ENCODE measurements around the gene DSG3. TPM values are rescaled to one million over a fixed set of nuclear protein-coding genes. Genes with fewer than 3 reads are reported as not detected.

DSG3 gene
- total RNA-seq, 1 donor from 2014 or later: not detected

DNA sequence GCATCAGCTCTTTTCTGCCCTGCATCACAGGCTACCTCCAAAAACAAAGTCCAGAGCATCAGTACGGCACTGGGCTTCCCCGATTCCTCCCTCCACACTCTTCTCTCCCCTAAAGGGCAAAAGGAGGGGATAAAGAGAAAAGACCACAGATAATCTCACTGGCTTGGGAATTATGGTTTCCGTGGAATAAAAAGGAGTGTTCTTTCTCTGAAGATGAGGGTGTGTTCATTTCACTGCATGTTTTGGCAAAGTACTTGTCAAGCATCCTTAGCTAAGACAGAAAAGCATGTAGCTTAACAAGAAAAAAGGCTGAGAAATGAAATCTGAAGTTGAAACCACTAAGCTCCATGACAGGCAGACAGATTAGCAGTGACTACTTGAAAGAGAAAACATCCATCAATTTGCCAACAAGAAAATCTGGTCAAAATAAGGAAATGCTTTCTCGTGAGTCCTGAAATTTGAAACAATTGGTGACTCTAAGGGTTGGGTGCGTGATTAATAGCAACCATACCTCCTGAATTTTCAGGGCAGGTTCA, 20.6 kb upstream of the DSG3 start:
- Histone ChIP-seq H3K4me3 (no peak overlapping the region), H3K36me3 (no peaks in the 10 kb centered on the region), H3K9me3 (no peaks in the 10 kb centered on the region), H3K27me3 (no peaks in the 10 kb centered on the region), H3K27ac (no peak overlapping the region), H3K4me1 (no peaks in the 10 kb centered on the region)
- TF ChIP-seq CTCF (IDR thresholded peaks at IDR 0.05): no peak
- DNase-seq (ENCODE audit: low spot score in 2 of 2): no peak
- intact Hi-C loops (cut with DNase I): no loop called here

DNA sequence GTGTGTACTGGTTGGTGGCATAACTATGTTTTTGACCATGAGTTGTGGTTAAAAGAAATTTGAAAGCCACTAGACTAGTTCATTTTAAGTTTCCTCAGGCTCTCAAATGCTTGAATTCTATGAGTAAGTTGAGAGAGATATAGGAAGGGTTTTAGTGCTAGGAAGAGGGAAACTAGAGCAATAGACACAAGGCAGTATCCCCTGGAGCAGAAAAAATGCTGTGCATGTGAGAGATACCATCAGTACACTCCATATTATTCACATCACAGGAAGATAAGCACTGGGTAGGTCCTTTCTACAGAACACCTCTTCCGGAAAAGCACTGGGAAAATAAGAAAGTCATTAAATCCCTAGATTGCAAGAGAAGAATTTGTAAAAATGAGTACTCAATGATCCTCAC, 19.3 kb upstream of the DSG3 start:
- Histone ChIP-seq H3K36me3 (no peaks in the 10 kb centered on the region), H3K27ac (no peak overlapping the region), H3K4me3 (no peak overlapping the region), H3K4me1 (no peaks in the 10 kb centered on the region), H3K9me3 (no peaks in the 10 kb centered on the region), H3K27me3 (no peaks in the 10 kb centered on the region)
- no peak for TF ChIP-seq CTCF (IDR thresholded peaks at IDR 0.05)
- DNase-seq (ENCODE audit: low spot score in 2 of 2): no peak
- intact Hi-C loops (cut with DNase I): no loop called here

DNA sequence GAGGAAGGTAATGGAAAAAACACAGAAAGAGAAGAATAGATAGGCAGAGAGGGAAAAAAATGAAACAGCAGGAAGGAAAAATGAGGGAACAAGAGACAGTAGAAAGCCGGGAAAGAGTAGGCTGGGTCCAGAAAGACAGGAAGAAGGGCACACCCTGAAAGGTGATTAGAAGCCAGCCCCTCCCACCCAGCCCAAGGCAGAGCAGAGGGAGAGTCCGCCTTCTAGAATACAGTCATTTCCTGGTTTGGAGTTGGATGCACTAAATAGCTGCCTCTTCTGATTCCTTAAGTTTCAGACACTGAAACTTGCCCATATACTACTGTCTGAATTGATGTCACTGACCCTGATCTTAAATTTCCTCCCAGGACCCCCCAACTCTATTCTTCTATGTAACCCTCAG, 17.9 kb upstream of the DSG3 start:
- H3K4me1 ChIP-seq: no peaks in the 10 kb centered on the region
- no peak overlapping the region for H3K27ac ChIP-seq
- no peak overlapping the region for H3K4me3 ChIP-seq
- H3K27me3 ChIP-seq: no peaks in the 10 kb centered on the region
- intact Hi-C loops (cut with DNase I): no loop called here
- H3K9me3 ChIP-seq: no peaks in the 10 kb centered on the region
- no peak for DNase-seq (ENCODE audit: low spot score in 2 of 2)
- no peaks in the 10 kb centered on the region for H3K36me3 ChIP-seq
- TF ChIP-seq CTCF (IDR thresholded peaks at IDR 0.05): no peak

GRCh38 chr18:31430072-31430471, 17.5 kb upstream of the DSG3 start:
- no peaks in the 10 kb centered on the region for H3K36me3 ChIP-seq
- H3K27ac ChIP-seq: no peak overlapping the region
- DNase-seq (ENCODE audit: low spot score in 2 of 2): no peak
- H3K9me3 ChIP-seq: no peaks in the 10 kb centered on the region
- H3K4me3 ChIP-seq: no peak overlapping the region
- no peaks in the 10 kb centered on the region for H3K27me3 ChIP-seq
- TF ChIP-seq CTCF (IDR thresholded peaks at IDR 0.05): no peak
- no peaks in the 10 kb centered on the region for H3K4me1 ChIP-seq
- intact Hi-C loops (cut with DNase I): no loop called here

GRCh38 chr18:31430554-31430953, 17.0 kb upstream of the DSG3 start:
- H3K9me3 ChIP-seq: no peaks in the 10 kb centered on the region
- no peak for DNase-seq (ENCODE audit: low spot score in 2 of 2)
- H3K4me1 ChIP-seq: no peaks in the 10 kb centered on the region
- H3K27me3 ChIP-seq: no peaks in the 10 kb centered on the region
- H3K36me3 ChIP-seq: no peaks in the 10 kb centered on the region
- H3K27ac ChIP-seq: no peak overlapping the region
- no peak overlapping the region for H3K4me3 ChIP-seq
- no peak for TF ChIP-seq CTCF (IDR thresholded peaks at IDR 0.05)
- intact Hi-C loops (cut with DNase I): no loop called here

DNA sequence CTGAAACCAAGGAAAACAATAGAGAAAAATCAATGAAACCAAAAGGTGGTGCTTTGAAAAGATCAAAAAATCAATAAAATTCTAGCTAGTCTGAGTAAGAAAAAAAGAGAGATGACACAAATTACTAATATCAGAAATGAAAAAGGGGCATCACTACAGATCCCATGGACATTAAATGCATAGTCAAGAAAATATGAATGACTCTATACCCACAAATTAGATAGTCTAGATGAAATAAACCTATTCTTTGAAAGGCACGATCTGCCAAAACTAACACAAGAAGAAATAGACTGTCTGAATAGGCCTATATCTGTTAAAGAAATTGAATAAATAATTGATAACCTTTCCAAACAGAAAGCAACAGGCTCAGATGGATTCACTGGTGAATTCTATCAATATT, 15.2 kb upstream of the DSG3 start:
- no peak for DNase-seq (ENCODE audit: low spot score in 2 of 2)
- no peak overlapping the region for H3K27ac ChIP-seq
- TF ChIP-seq CTCF (IDR thresholded peaks at IDR 0.05): no peak
- intact Hi-C loops (cut with DNase I): no loop called here
- no peaks in the 10 kb centered on the region for H3K27me3 ChIP-seq
- no peaks in the 10 kb centered on the region for H3K9me3 ChIP-seq
- no peaks in the 10 kb centered on the region for H3K4me1 ChIP-seq
- no peak overlapping the region for H3K4me3 ChIP-seq
- H3K36me3 ChIP-seq: no peaks in the 10 kb centered on the region

Measured in ascending aorta (tissue), 2 donors.